HepG2 (cell line): ENCODE data around the gene MFSD11. TPM values are rescaled to one million over a fixed set of nuclear protein-coding genes. Genes with fewer than 3 reads are reported as not detected.

Experiments
- BORCS8-MEF2B ChIP-seq: sonication (generic); formaldehyde crosslinking; IDR thresholded peaks from 2 replicates; pipeline ENCODE4 v1.8.0; 2022; ENCODE audit warnings: mild to moderate bottlenecking, missing genetic modification reagents
- HOXA7 ChIP-seq: sonication (generic); formaldehyde crosslinking; IDR thresholded peaks from 2 replicates; pipeline ENCODE4 v1.8.1; 2022; ENCODE audit warnings: mild to moderate bottlenecking, missing genetic modification reagents, moderate library complexity
- JDP2 ChIP-seq: sonication (generic); formaldehyde crosslinking; IDR thresholded peaks from 2 replicates; pipeline ENCODE4 v1.8.1; 2022; ENCODE audit warnings: missing genetic modification reagents, borderline replicate concordance
- MEIS1 ChIP-seq: sonication (generic); formaldehyde crosslinking; IDR thresholded peaks from 2 replicates; pipeline ENCODE4 v1.9.0; 2021; ENCODE audit warnings: mild to moderate bottlenecking, missing genetic modification reagents, moderate library complexity, borderline replicate concordance
- PHF5A ChIP-seq: IDR thresholded peaks from one replicate; pipeline ENCODE4 v1.6.1; 2018; ENCODE audit warnings: low read depth, missing genetic modification reagents; ENCODE audit not compliant: unreplicated experiment
- SALL1 ChIP-seq: sonication (generic); formaldehyde crosslinking; IDR thresholded peaks from 2 replicates; pipeline ENCODE4 v1.8.0; 2022; ENCODE audit warnings: mild to moderate bottlenecking, missing genetic modification reagents
- ZC3H13 ChIP-seq: sonication (generic); formaldehyde crosslinking; IDR thresholded peaks from 2 replicates; pipeline ENCODE4 v1.8.1; 2023; ENCODE audit warnings: mild to moderate bottlenecking, missing genetic modification reagents, moderate library complexity
- ZNF329 ChIP-seq: sonication (generic); formaldehyde crosslinking; IDR thresholded peaks from 2 replicates; pipeline ENCODE4 v1.9.0; 2021; ENCODE audit warnings: low read depth, mild to moderate bottlenecking, missing genetic modification reagents
- ZNF530 ChIP-seq: sonication (generic); formaldehyde crosslinking; IDR thresholded peaks from 2 replicates; pipeline ENCODE4 v1.5.0; 2020; ENCODE audit warnings: low read depth, mild to moderate bottlenecking, missing genetic modification reagents
- ZNF556 ChIP-seq: sonication (generic); formaldehyde crosslinking; IDR thresholded peaks from 2 replicates; pipeline ENCODE4 v1.4.0; 2020; ENCODE audit warnings: mild to moderate bottlenecking, missing genetic modification reagents, borderline replicate concordance
- ZNF572 ChIP-seq: sonication (generic); formaldehyde crosslinking; IDR thresholded peaks from 2 replicates; pipeline ENCODE4 v1.5.1; 2020; ENCODE audit warnings: mild to moderate bottlenecking, missing genetic modification reagents
- ZNF644 ChIP-seq: IDR thresholded peaks from 2 replicates; pipeline ENCODE4 v1.6.1; 2016; ENCODE audit warnings: low read depth
- ZNF737 ChIP-seq: sonication (generic); formaldehyde crosslinking; IDR thresholded peaks from 2 replicates; pipeline ENCODE4 v1.5.0; 2020; ENCODE audit warnings: missing genetic modification reagents, mild to moderate bottlenecking, borderline replicate concordance
- ZNF747 ChIP-seq: sonication (generic); formaldehyde crosslinking; IDR thresholded peaks from 2 replicates; pipeline ENCODE4 v1.8.1; 2023; ENCODE audit warnings: missing genetic modification reagents, mild to moderate bottlenecking, borderline replicate concordance
- ZNF749 ChIP-seq: sonication (generic); formaldehyde crosslinking; IDR thresholded peaks from 2 replicates; pipeline ENCODE4 v1.8.0; 2022; ENCODE audit warnings: mild to moderate bottlenecking, missing genetic modification reagents, moderate library complexity, borderline replicate concordance
- ZSCAN30 ChIP-seq: sonication (generic); formaldehyde crosslinking; IDR thresholded peaks from 2 replicates; pipeline ENCODE4 v1.5.0; 2020; ENCODE audit warnings: mild to moderate bottlenecking, missing genetic modification reagents
- polyA plus RNA-seq, 8 experiments: library from polyadenylated mRNA; depleted of rRNA in 3 of 8; stranded (reverse) in 7 of 8; unstranded in 1 of 8; fragments of >200 nt; fragmentation: Illumina TruSeq in 4 of 8; extraction: Trizol in 4 of 8; gene quantifications; 2 replicates each; pipeline versions ENCODE4 v1.2.1 to v1.2.3, GENCODE V29; 2011 to 2016; ENCODE audit warnings: low read depth in 4 of 8, missing spikeins in 1 of 8, mixed read lengths in 1 of 8; ENCODE audit not compliant: insufficient read depth in 1 of 8
- total RNA-seq, 5 experiments: library from RNA; depleted of rRNA; stranded (reverse); fragments of >200 nt; fragmentation: Illumina TruSeq; extraction: Trizol; gene quantifications; 2 replicates each; pipeline ENCODE4 v1.2.3, GENCODE V29; 2016; ENCODE audit warnings: low read depth in 1 of 5
- TF ChIP-seq, protein P1 (sequence below): conservative IDR thresholded peaks from 2 replicates; pipeline ENCODE4 v1.6.1; 2018; ENCODE audit warnings: missing genetic modification reagents
- TF ChIP-seq, protein P2 (sequence below): sonication (generic); formaldehyde crosslinking; IDR thresholded peaks from 2 replicates; pipeline ENCODE4 v1.9.0; 2022; ENCODE audit warnings: low read depth, missing genetic modification reagents
- TF ChIP-seq, protein P3 (sequence below): sonication (generic); formaldehyde crosslinking; conservative IDR thresholded peaks from 2 replicates; pipeline ENCODE4 v1.8.0; 2022; ENCODE audit warnings: missing genetic modification reagents
- TF ChIP-seq, protein P4 (sequence below): sonication (generic); formaldehyde crosslinking; IDR thresholded peaks from 2 replicates; pipeline ENCODE4 v1.4.0; 2020; ENCODE audit warnings: mild to moderate bottlenecking, missing genetic modification reagents
- TF ChIP-seq, protein P5 (sequence below): sonication (generic); formaldehyde crosslinking; IDR thresholded peaks from 2 replicates; pipeline ENCODE4 v1.5.0; 2020; ENCODE audit warnings: missing genetic modification reagents

The MFSD11 gene
- total and polyA plus RNA-seq, 2 of the 13 experiments (the other 11 are each of a cell fraction or from before 2014, with no cell fraction given): 26.1 to 36.3 TPM

DNA sequence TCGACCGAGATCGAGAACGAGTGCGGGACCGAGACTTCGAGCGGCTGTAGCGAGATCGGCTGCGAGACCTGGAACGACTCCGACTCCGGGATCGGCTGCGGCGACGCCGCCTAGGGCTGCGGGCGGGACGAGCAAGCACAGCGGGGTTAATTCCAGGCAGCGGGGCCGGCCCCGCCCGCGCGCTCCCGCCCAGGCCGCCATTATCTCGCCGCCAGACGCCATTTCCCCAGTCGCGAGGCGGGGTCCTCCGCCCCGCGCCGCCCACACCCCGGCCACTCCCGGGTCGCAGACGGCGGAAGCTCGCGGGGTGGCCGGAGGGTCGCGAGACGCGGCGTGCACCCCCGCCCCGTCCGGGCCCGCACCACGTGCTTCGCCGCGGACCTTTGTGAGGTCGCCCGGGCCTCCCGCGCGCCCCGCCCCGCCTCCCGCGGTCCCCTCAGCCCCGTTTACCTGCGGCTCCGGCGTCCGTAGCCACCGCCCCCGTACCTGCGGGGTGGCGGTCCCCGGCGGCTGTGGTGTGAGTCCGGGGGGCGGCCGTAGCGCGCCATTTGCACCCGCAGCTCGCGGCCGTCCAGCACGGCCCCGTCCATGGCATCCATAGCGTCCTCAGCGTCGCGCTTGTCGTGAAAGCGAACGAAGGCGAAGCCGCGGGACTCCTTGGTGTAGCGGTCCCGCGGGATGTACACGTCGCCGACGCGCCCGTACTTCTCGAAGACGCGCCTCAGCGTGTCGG, 1.4 kb upstream of the MFSD11 start (continued):
- no peak; the same call in 1 of the 2 replicates for TF ChIP-seq ZNF329
- peak; percentile 19 for TF ChIP-seq ZC3H13 (CRISPR knock-in tag)
- TF ChIP-seq, protein P1, sequence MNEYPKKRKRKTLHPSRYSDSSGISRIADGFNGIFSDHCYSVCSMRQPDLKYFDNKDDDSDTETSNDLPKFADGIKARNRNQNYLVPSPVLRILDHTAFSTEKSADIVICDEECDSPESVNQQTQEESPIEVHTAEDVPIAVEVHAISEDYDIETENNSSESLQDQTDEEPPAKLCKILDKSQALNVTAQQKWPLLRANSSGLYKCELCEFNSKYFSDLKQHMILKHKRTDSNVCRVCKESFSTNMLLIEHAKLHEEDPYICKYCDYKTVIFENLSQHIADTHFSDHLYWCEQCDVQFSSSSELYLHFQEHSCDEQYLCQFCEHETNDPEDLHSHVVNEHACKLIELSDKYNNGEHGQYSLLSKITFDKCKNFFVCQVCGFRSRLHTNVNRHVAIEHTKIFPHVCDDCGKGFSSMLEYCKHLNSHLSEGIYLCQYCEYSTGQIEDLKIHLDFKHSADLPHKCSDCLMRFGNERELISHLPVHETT: no peak
- TF ChIP-seq BORCS8-MEF2B (CRISPR knock-in tag): peak; percentile 77
- TF ChIP-seq ZSCAN30 (CRISPR knock-in tag): no peak; the same call in 1 of the 2 replicates
- no peak for TF ChIP-seq HOXA7 (CRISPR knock-in tag)
- TF ChIP-seq MEIS1: no peak
- no peak; the same call in 1 of the 2 replicates for TF ChIP-seq ZNF737 (CRISPR knock-in tag)
- no peak for TF ChIP-seq PHF5A (CRISPR knock-in tag)
- TF ChIP-seq SALL1 (CRISPR knock-in tag): no peak
- TF ChIP-seq ZNF644 (CRISPR knock-in tag): no peak
- peak; percentile 35 for TF ChIP-seq ZNF749 (CRISPR knock-in tag)
- TF ChIP-seq, protein P2, sequence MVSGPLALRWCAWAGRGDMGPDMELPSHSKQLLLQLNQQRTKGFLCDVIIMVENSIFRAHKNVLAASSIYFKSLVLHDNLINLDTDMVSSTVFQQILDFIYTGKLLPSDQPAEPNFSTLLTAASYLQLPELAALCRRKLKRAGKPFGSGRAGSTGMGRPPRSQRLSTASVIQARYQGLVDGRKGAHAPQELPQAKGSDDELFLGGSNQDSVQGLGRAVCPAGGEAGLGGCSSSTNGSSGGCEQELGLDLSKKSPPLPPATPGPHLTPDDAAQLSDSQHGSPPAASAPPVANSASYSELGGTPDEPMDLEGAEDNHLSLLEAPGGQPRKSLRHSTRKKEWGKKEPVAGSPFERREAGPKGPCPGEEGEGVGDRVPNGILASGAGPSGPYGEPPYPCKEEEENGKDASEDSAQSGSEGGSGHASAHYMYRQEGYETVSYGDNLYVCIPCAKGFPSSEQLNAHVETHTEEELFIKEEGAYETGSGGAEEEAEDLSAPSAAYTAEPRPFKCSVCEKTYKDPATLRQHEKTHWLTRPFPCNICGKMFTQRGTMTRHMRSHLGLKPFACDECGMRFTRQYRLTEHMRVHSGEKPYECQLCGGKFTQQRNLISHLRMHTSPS (CRISPR knock-in tag): no peak
- TF ChIP-seq, protein P3, sequence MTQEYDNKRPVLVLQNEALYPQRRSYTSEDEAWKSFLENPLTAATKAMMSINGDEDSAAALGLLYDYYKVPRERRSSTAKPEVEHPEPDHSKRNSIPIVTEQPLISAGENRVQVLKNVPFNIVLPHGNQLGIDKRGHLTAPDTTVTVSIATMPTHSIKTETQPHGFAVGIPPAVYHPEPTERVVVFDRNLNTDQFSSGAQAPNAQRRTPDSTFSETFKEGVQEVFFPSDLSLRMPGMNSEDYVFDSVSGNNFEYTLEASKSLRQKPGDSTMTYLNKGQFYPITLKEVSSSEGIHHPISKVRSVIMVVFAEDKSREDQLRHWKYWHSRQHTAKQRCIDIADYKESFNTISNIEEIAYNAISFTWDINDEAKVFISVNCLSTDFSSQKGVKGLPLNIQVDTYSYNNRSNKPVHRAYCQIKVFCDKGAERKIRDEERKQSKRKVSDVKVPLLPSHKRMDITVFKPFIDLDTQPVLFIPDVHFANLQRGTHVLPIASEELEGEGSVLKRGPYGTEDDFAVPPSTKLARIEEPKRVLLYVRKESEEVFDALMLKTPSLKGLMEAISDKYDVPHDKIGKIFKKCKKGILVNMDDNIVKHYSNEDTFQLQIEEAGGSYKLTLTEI (CRISPR knock-in tag): no peak
- TF ChIP-seq ZNF530 (CRISPR knock-in tag): no peak
- TF ChIP-seq JDP2 (CRISPR knock-in tag): no peak
- TF ChIP-seq, protein P4, sequence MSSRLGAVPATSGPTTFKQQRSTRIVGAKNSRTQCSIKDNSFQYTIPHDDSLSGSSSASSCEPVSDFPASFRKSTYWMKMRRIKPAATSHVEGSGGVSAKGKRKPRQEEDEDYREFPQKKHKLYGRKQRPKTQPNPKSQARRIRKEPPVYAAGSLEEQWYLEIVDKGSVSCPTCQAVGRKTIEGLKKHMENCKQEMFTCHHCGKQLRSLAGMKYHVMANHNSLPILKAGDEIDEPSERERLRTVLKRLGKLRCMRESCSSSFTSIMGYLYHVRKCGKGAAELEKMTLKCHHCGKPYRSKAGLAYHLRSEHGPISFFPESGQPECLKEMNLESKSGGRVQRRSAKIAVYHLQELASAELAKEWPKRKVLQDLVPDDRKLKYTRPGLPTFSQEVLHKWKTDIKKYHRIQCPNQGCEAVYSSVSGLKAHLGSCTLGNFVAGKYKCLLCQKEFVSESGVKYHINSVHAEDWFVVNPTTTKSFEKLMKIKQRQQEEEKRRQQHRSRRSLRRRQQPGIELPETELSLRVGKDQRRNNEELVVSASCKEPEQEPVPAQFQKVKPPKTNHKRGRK: no peak
- no peak for TF ChIP-seq ZNF572
- TF ChIP-seq ZNF747 (CRISPR knock-in tag): no peak; the same call in 1 of the 2 replicates
- TF ChIP-seq, protein P5, sequence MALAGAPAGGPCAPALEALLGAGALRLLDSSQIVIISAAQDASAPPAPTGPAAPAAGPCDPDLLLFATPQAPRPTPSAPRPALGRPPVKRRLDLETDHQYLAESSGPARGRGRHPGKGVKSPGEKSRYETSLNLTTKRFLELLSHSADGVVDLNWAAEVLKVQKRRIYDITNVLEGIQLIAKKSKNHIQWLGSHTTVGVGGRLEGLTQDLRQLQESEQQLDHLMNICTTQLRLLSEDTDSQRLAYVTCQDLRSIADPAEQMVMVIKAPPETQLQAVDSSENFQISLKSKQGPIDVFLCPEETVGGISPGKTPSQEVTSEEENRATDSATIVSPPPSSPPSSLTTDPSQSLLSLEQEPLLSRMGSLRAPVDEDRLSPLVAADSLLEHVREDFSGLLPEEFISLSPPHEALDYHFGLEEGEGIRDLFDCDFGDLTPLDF (CRISPR knock-in tag): no peak
- no peak; the same call in 1 of the 2 replicates for TF ChIP-seq ZNF556 (CRISPR knock-in tag)
